GM19452 (cell line): ENCODE data around the gene ATP13A3.
"Not testable (repeated sequence)": the region's sequence is repeated elsewhere in the genome, so short reads cannot be mapped to it uniquely, and the experiment has no call there.

Experiments
- ATAC-seq: cut with Tn5 transposase; IDR thresholded peaks from one replicate; pipeline ENCODE4 v1.9.1; 2021; ENCODE audit not compliant: unreplicated experiment

ATP13A3 gene

GRCh38 chr3:194486540-194487288 lies at the start of gene ATP13A3:
ATP13A3 (minus strand) TSS chr3:194487002; CDS start chr3:194462190, 24,812 bp downstream.
- ATAC-seq = peak; percentile 65

DNA sequence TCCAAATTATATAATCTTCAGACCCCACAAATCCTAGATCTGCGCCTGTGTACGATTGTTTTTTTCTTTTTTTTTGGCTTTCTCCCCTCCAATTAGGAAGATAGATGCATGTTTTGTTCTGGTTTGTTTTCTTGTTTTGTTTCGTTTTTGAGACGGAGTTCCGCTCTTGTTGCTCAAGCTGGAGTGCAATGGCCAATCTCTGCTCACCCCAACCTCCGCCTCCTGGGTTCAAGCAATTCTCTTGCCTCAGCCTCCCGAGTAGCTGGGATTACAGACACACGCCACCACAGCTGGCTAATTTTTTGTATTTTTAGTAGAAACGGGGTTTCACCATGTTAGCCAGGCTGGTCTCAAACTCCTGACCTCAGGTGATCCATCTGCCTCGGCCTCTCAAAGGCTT lies 48.4 kb upstream of the ATP13A3 start:
- not testable (repeated sequence) for ATAC-seq

DNA sequence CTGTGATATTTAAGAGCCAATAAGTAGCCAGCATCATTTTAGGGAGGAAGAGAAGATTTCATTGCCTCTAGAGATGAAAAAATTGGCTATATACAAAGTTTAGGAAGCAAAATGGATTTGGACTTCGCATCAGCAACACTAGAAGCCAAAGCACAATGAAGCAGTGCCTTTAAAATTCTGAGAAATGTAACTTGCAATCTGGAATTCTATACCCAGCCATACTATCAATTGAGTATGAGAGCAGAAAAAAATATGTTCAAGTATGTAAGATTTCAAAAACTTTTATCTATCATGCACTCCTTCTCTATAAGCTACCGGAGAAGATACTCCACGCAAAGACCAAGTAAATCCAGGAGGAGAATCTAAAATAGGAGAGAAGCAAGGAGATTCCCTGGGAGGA lies 47.4 kb upstream of the ATP13A3 start:
- ATAC-seq = no peak

- ATAC-seq = no peak
Observed at GRCh38 chr3:194532591-194532990, 45.8 kb upstream of the ATP13A3 start.

DNA sequence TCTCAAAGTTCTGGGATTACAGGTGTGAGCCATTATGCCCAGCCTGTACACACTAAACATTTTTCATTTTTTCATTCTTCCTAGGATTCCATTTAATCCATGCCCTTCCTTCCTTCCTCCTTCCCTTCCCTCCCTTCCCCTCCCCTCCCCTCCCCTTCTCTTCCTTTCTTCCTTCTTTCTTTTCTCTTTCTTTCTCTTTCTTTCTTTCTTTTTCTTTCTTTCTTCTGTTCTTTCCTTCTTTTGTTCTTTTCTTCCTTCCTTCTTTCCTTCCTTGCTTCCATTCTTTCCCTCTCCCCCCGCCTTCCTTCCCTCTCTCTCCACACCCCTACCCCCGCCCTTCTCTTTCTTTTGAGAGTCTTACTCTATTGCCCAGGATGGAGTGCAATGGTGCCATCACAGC lies 40.9 kb upstream of the ATP13A3 start:
- ATAC-seq = no peak

DNA sequence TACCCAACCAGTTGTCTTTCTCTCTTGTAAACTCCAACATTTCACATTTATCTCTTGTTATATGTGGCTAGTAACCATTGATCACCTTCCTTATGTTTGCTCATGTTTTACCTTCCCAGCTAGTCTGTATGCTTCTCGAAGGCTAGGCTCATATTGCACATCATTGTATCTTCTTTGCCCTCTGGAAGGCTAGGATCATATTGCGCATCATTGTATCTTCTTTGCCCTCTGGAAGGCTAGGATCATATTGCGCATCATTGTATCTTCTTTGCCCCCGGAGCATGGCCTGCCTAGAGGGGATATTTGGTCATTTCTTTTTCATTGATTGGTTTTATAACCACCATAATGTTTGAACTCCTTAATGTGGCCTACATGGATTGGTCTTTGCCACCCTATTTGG lies 39.4 kb upstream of the ATP13A3 start:
- ATAC-seq = no peak

GRCh38 chr3:194522579-194523046 lies 35.8 kb upstream of the ATP13A3 start:
- ATAC-seq = no peak

DNA sequence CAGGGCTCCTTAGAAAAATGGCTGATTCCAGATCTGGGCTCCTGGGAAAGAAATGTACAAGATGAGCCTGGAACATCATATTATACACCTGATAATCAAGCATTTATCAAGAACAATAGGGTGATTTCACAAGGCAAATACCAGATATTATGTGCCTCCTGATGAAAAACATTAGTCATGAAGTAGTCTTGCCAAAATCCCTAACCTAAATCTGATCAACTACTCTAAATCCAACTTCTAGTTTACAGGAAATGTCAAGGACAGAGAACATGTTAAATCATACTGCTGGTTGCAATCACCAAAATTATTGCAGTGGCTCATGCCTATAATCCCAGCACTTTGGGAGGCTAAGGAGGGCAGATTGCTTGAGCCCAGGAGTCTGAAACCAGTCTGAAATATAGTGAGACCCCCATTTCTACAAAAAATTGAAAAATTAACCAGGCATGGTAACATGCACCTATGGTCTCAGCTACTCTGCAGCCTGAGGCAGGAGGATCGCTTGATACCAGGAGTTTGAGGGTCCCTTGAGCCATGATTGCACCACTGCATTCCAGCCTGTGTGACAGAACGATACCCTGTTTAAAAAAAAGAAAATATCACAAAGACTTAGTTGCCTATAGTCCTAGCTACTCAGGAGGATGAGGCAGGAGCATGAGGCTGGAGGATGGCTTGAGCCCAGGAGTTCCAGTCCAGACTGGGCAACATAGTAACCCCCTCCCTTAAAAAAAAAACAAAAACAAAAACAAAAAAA lies 34.9 kb upstream of the ATP13A3 start:
- no peak for ATAC-seq

DNA sequence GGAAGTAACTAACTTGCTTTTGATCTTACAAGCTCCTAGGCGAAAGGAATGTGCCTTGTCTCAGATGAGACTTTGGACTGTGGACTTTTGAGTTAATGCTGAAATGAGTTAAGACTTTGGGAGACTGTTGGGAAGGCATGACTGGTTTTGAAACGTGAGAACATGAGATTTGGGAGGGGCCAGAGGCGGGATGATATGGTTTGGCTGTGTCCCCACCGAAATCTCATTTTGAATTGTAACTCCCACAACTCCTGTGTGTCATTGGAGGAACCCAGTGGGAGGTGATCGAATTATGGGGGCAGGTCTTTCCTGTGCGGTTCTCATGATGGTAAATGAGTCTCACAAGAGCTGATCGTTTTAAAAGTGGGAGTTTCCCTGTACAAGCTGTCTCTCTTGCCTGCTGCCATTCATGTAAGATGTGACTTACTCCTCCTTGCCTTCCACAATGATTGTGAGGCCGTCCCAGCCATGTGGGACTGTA lies 33.9 kb upstream of the ATP13A3 start:
- not testable (repeated sequence) for ATAC-seq

- not testable (repeated sequence) for ATAC-seq
Observed at GRCh38 chr3:194520201-194520600, 33.4 kb upstream of the ATP13A3 start.

DNA sequence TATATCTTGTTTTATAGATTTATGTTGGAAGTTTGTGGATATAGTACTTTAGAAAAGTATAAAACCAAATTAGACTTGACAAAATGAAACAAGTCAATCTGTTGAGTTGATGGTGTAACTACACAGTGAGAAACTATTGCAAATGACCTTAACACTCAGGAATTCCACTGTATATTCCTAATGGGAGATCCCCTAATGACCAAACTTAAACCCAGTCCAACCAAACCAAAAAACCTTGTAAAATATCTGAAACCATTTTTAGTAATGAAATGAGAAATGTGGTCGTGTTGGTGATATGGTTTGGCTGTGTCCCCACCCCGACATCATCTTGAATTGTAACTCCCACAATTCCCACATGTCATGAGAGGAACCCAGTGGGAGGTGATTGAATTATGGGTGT lies 31.9 kb upstream of the ATP13A3 start:
- ATAC-seq = no peak

DNA sequence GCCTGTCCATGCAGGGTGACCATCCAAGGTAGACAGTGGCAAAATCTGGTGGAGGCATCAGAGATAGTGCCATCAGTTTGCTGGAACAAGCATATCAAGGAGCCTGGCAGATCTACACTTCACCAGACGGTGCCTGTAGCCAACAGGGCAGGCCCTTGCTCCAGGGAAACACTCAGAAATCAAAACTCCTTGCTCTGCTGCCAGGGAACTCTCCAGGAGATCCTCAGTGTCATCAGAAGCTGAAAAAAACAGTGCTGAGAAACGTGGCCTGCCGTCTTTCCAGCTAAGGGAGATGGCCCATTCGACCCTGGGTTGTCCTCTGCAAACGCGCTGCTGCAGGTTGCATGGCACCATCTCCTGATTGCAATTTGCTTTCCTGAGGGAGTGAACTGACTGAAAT lies 30.5 kb upstream of the ATP13A3 start:
- ATAC-seq = no peak

GRCh38 chr3:194514626-194515025 lies 27.8 kb upstream of the ATP13A3 start:
- no peak for ATAC-seq

GRCh38 chr3:194512895-194513601 lies 26.2 kb upstream of the ATP13A3 start:
- no peak for ATAC-seq

GRCh38 chr3:194508491-194509453 lies 22.0 kb upstream of the ATP13A3 start:
- no peak for ATAC-seq

- ATAC-seq = no peak
Observed at GRCh38 chr3:194507571-194507970, 20.8 kb upstream of the ATP13A3 start.

GRCh38 chr3:194505791-194506415 lies 19.1 kb upstream of the ATP13A3 start:
- no peak for ATAC-seq

DNA sequence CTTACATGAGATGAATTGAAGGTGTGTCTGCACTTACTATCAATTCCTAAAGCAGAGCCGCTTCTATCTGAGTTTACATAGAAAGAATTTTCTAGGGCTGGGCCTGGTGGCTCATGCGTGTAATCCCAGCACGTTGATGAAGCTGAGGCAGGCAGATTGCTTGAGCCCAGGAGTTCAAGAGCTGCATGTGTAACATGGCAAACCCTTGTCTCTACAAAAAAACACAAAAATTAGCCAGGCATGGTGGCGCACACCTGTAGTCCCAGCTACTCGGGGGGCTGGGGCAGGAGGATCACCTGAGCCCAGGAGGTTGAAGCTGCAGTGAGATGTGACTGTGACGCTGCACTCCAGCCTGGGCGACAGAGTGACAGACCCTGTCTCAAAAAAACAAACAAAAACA lies 18.1 kb upstream of the ATP13A3 start:
- ATAC-seq = no peak

DNA sequence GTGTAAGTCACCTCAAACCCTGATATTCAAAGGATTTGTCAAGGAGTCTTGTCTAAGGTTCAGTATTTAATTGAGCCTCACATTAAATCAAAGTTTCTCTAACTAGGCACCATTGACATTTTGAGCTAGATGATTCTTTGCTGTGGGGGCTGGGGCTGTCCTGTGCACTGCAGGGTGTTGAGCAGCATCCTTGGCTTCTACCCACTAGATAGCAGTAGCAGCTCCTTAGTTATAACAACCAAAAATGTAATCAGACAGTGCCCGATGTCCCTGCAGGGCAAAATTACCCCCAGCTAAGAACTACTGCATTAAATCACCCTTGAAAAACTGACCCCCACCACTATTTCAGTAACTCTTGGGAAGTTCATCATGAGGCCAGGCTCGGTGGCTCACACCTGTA lies 17.3 kb upstream of the ATP13A3 start:
- ATAC-seq = no peak

DNA sequence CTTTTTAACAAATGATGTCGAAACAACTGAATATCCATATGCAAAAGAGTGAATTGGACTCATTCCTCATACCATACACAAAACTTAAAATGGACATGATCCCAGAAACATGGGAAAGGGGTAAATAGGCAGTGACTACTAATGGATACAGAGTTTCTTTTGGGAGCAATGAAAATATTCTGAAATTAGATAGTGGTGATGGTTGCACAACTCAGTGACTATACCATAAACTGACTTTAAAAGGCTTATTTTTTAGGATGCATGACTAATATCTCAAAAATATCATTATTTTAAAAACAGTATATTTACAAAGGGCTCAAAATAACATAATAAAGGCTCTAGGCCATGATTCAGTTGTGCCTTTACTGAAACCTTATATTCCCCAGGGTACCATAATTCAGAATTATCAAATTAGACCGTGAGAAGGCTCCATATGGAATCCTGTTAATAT lies 16.3 kb upstream of the ATP13A3 start:
- ATAC-seq = no peak
